AG09309 (cell line): ENCODE results near the gene EAF2.
"Not testable (repeated sequence)": the region's sequence is repeated elsewhere in the genome, so short reads cannot be mapped to it uniquely, and the experiment has no call there.

ENCODE experiments used
- DNase-seq: peaks from one replicate; pipeline ENCODE4 v3.0.0-alpha.2; 2010; ENCODE audit warnings: low read depth
- H3K4me3 ChIP-seq: 2 replicates; pipeline ENCODE4 v1.5.1; 2011; ENCODE audit warnings: mild to moderate bottlenecking, low read depth, low read length, moderate library complexity; ENCODE audit not compliant: control insufficient read depth
- CTCF ChIP-seq: IDR thresholded peaks from 2 replicates; pipeline ENCODE4 v1.5.1; 2011; ENCODE audit warnings: mild to moderate bottlenecking, low read depth, low read length, inconsistent platforms; ENCODE audit not compliant: insufficient read depth, control insufficient read depth; ENCODE audit errors: missing control alignments

The EAF2 gene

GRCh38 chr3:121852256-121852655 is 17.2 kb downstream of the EAF2 start:
- no peak for TF ChIP-seq CTCF
- no peak overlapping the region for H3K4me3 ChIP-seq
- DNase-seq, result no peak

GRCh38 chr3:121855555-121855954 is 20.5 kb downstream of the EAF2 start:
- no peak overlapping the region for H3K4me3 ChIP-seq
- no peak for DNase-seq
- peak; percentile 11 for TF ChIP-seq CTCF

DNA sequence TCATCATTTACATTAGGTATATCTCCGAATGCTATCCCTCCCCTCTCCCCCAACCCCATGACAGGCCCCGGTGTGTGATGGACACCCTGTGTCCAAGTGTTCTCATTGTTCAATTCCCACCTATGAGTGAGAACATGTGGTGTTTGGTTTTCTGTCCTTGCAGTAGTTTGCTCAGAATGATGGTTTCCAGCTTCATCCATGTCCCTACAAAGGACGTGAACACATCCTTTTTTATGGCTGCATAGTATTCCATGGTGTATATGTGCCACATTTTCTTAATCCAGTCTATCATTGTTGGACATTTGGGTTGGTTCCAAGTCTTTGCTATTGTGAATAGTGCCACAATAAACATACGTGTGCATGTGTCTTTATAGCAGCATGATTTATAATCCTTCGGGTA is 22.8 kb downstream of the EAF2 start:
- DNase-seq, H3K4me3 ChIP-seq: not testable (repeated sequence)

DNA sequence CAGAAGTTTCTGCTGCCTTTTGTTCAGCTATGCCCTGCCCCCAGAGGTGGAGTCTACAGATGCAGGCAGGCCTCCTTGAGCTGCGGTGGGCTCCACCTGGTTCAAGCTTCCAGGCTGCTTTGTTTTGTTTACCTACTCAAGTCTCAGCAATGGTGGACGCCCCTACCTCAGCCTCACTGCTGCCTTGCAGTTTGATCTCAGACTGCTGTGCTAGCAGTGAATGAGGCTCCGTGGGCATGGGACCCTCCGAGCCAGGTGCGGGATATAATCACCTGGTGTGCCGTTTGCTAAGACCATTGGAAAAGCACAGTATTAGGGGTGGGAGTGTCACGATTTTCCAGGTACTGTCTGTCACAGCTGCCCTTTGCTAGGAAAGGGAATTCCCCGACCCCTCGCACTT is 28.2 kb downstream of the EAF2 start:
- not testable (repeated sequence) for H3K4me3 ChIP-seq, DNase-seq

- no peak for DNase-seq
- no peak for TF ChIP-seq CTCF
These were observed 28.8 kb downstream of the EAF2 start for GRCh38 chr3:121863801-121864200.

GRCh38 chr3:121869736-121870135 is 34.7 kb downstream of the EAF2 start:
- no peak overlapping the region for H3K4me3 ChIP-seq
- no peak for TF ChIP-seq CTCF
- DNase-seq, result no peak

More at GRCh38 chr3:121863801-121864200, 28.8 kb downstream of the EAF2 start:
- no peak overlapping the region for H3K4me3 ChIP-seq

DNA sequence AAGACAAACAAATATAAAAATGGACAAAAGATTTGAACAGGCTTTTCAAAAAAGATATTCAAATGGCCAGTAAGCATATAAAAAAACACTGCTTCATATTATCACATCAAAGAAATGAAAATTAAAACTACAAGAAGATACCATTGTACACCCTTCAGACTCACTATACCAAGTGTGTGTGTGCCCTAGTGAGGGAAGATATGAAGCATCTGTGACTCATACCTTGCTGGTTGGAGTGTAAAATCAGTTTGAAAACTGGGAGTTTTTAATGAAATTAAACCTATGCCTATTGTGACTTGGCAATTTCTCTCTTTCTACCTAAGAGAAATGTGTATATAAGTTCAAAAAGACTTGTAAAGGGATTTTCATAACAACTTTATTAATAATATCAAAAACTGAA is 35.7 kb downstream of the EAF2 start:
- no peak overlapping the region for H3K4me3 ChIP-seq
- DNase-seq, result no peak
- TF ChIP-seq CTCF, result no peak

GRCh38 chr3:121871430-121871829 is 36.4 kb downstream of the EAF2 start:
- DNase-seq, result no peak
- no peak overlapping the region for H3K4me3 ChIP-seq
- TF ChIP-seq CTCF, result no peak
